Activated T-cell treated with anti-CD3 and anti-CD28 coated beads, Interleukin-2, amount 50 U/mL, for 72 hours (primary cell): Measurements from ENCODE around the gene PFAS. TPM values are rescaled to one million over a fixed set of nuclear protein-coding genes. Genes with fewer than 3 reads are reported as not detected.
A peak's percentile ranks its signal among the peaks of the same experiment; 100 is the strongest.

ENCODE experiments used
- ATAC-seq, 2 donors: fragments of 150-1000 bp; cut with Tn5 transposase; replicated peaks in 1 of 2; 2 replicates each; pipeline ENCODE4 v1.10.0; 2021; ENCODE audit warnings: moderate library complexity in 2 of 2, mild to moderate bottlenecking in 1 of 2
- DNase-seq, 2 donors: peaks; one replicate each; pipeline ENCODE4 v3.0.0; 2021 to 2022; ENCODE audit warnings: mixed read lengths in 1 of 2
- H3K27ac Mint-ChIP-seq: one replicate; pipeline ENCODE4 v1.8.0; 2022; ENCODE audit warnings: mild to moderate bottlenecking, moderate library complexity, mixed read lengths
- H3K27me3 Mint-ChIP-seq: one replicate; pipeline ENCODE4 v1.8.0; 2022; ENCODE audit warnings: low read depth, mixed read lengths
- H3K36me3 Mint-ChIP-seq, 2 donors: one replicate each; pipeline ENCODE4 v1.8.0; 2022; ENCODE audit warnings: mixed read lengths in 2 of 2, mild to moderate bottlenecking in 1 of 2; ENCODE audit not compliant: insufficient read depth in 2 of 2
- H3K4me1 Mint-ChIP-seq: one replicate; pipeline ENCODE4 v1.8.0; 2022; ENCODE audit warnings: low read depth, mixed read lengths
- H3K4me3 Mint-ChIP-seq, 2 donors: one replicate each; pipeline ENCODE4 v1.8.0; 2022; ENCODE audit warnings: mild to moderate bottlenecking in 2 of 2, mixed read lengths in 2 of 2, moderate library complexity in 2 of 2
- H3K9me3 Mint-ChIP-seq, 2 donors: one replicate each; pipeline ENCODE4 v1.8.0; 2022; ENCODE audit warnings: mixed read lengths in 2 of 2
- total RNA-seq, 2 donors: library from RNA; stranded (reverse); gene quantifications; one replicate each; pipeline ENCODE4 v1.2.3, GENCODE V29; 2022

Gene PFAS
- total RNA-seq, 2 donors from 2014 or later, result 59.9 to 72.2 TPM

DNA sequence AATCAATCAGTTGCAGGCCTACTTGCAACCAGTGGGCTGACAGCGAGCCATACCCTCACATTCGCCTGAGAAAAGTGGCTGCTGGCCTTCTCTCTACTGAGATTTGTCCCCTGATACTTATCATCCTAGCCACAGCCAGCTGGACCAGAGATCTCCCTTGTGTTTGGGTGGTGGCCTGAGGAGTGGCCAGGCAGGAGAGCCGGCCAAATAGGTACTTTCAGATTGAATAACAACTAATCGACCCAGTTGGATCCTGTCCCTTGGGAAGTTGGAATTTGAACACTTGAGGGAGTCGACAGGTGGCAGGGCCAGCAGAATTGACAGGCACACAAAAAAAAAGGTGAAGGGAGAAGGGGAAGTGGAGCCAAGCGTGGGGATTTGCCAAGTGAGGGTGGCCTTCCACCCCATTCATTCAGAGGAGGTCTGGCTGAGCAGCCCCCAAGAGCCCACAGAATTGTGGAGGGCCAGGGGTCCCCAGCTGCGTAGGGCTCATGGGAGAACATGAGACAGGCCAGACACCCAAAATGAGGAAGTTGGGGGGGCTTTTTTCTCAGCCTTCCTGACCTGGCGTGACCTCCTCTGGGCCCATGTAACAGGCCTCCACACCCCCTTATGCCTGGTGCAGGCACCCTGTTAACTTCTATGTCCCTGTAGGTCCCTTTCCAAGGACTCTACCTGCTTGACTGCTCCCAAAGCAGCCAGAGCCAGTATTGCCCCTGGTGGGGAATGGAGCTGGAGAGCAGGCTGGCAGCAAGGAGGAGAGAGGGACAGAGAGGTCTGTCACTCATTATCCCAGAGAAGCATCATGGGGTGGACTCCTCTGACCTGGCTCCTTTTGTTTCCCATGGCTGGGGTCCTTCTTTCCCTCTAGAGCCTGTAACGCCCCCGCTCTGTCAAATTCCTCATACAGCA is 36.4 kb downstream of the PFAS start:
- no peak for ATAC-seq
- H3K27ac Mint-ChIP-seq, result no peak overlapping the region
- H3K9me3 Mint-ChIP-seq, result no peaks in the 10 kb centered on the region
- H3K4me1 Mint-ChIP-seq, result peaks cover 23% of the 10 kb centered on the region
- H3K36me3 Mint-ChIP-seq, result peaks cover 0 to 3% of the 10 kb centered on the region in 2 donors
- DNase-seq, result no peak
- no peaks in the 10 kb centered on the region for H3K27me3 Mint-ChIP-seq
- H3K4me3 Mint-ChIP-seq, result no peak overlapping the region

DNA sequence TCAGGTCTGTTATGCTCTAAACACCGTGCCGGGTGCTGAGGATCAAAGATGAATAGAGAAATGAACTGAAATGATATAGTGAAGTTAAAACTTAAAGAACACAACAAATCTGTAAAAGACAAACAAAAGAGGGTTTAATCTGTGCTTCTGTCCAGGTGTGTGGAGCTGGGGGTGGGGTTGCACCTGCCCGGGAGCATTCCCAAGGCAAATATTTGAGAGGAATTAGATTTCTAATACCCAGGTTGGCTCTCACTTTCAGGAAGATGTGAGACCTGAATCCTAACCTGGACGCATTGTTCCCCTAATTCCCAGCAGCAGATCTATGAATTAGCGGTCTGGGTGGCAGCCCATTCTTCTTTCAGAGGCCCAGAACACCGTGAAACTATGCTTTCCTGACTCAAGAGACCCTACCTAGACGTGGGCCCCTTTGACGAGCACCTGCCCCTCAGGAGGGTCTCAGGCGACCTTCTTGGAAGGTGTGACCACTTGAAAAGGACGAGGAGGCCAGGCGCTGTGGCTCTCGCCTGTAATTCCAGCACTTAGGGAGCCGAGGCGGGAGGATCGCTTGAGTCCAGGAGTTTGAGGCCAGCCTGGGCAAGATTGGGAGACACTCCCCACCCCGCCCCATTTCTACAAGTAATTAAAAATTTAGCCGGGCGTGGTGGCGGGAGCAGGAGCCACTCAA is 38.7 kb downstream of the PFAS start:
- Mint-ChIP-seq H3K9me3 (no peaks in the 10 kb centered on the region), H3K27ac (peak overlapping the region; percentile 96), H3K4me3 (peak overlapping the region; percentile 96 to 97), H3K4me1 (peaks cover 23% of the 10 kb centered on the region), H3K36me3 (peaks cover 0 to 3% of the 10 kb centered on the region in 2 donors), H3K27me3 (no peaks in the 10 kb centered on the region)
- DNase-seq (no peak), ATAC-seq (no peak)

DNA sequence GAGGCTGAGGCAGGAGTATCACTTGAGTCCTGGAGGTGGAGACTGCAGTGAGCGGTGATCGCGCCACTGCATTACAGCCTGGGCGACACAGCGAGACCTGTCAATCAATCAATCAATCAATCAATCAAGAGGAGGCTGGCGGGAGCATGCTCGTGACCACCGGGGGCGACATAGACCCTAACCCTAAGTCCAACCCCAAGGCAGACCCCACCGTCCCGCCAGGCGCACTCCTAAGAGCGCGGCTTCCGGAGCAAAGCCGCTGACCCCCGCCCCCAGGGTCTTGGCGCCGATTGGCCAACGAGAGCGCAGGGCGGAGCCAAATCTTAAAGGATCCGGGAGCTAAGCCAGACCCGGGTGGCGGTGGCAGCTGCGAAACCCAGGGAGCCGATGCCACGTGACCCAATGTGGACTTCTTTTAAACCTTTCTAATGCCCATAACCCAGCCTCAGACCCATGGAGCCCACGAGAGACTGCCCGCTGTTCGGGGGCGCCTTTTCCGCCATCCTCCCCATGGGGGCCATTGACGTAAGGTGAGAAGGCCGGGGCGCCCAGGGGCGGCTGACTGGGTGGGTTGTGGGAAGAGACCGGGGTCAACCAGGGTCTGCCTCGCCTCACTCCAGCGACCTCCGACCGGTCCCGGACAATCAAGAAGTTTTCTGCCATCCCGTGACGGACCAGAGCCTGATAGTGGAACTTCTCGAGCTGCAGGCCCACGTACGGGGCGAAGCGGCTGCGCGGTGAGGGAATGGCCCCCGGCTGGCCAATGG is 39.4 kb downstream of the PFAS start, which contains the start of gene RANGRF:
Gene RANGRF (plus strand): TSS at position 335 of the 767 bp plus-strand sequence. CDS start 119 bp downstream, at position 454.
- Mint-ChIP-seq H3K36me3 (peaks cover 0 to 3% of the 10 kb centered on the region in 2 donors), H3K27ac (peak within 1 kb of the TSS; percentile 96), H3K9me3 (no peaks in the 10 kb centered on the region), H3K27me3 (no peaks in the 10 kb centered on the region), H3K4me1 (peaks cover 23% of the 10 kb centered on the region), H3K4me3 (peak within 1 kb of the TSS; percentile 96 to 97)
- ATAC-seq (peak; percentile 91 to 94), DNase-seq (peak; percentile 89 to 90)

DNA sequence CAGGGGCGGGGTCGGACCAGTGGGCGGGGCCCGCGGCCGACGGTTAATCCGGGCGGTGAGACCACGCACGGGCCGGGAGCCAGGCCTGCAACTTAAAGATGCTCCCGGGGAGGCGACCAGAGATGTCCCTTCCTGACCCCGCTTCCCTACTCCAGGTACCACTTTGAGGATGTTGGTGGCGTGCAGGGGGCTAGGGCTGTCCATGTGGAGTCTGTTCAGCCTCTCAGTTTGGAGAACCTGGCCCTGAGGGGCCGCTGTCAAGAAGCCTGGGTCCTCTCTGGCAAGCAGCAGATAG is 40.0 kb downstream of the PFAS start:
- H3K4me1 Mint-ChIP-seq, result peaks cover 24% of the 10 kb centered on the region
- peak in 1 of 2 donors; percentile 90 for DNase-seq
- ATAC-seq, result no peak
- H3K27ac Mint-ChIP-seq, result peak overlapping the region; percentile 96
- H3K9me3 Mint-ChIP-seq, result no peaks in the 10 kb centered on the region
- H3K36me3 Mint-ChIP-seq, result peaks cover 0 to 3% of the 10 kb centered on the region in 2 donors
- H3K27me3 Mint-ChIP-seq, result no peaks in the 10 kb centered on the region
- peak overlapping the region; percentile 96 to 97 for H3K4me3 Mint-ChIP-seq

DNA sequence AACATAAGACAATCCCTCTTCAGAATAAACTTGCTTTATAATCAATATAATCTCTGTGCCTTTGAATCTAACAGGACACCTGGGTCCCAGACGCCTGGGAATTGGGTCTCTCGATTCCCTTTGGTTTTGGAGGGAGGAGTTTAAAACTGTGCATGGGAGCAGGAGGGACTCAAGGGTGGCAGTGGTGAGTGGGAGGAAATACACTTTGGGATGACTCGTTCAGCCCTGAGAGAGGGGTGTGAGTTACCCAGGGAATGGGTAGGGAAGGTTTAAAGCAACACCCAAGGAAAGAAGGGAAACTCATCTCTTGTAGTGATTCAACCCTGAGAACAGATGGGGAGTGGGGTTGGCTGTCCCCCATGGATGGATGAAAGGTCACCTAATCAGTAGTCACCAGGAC is 41.0 kb downstream of the PFAS start:
- H3K27me3 Mint-ChIP-seq, result no peaks in the 10 kb centered on the region
- peaks cover 34% of the 10 kb centered on the region for H3K4me1 Mint-ChIP-seq
- H3K9me3 Mint-ChIP-seq, result no peaks in the 10 kb centered on the region
- peaks cover 0 to 3% of the 10 kb centered on the region in 2 donors for H3K36me3 Mint-ChIP-seq
- peak overlapping the region; percentile 96 to 97 for H3K4me3 Mint-ChIP-seq
- ATAC-seq, result no peak
- H3K27ac Mint-ChIP-seq, result no peak overlapping the region
- DNase-seq, result no peak

DNA sequence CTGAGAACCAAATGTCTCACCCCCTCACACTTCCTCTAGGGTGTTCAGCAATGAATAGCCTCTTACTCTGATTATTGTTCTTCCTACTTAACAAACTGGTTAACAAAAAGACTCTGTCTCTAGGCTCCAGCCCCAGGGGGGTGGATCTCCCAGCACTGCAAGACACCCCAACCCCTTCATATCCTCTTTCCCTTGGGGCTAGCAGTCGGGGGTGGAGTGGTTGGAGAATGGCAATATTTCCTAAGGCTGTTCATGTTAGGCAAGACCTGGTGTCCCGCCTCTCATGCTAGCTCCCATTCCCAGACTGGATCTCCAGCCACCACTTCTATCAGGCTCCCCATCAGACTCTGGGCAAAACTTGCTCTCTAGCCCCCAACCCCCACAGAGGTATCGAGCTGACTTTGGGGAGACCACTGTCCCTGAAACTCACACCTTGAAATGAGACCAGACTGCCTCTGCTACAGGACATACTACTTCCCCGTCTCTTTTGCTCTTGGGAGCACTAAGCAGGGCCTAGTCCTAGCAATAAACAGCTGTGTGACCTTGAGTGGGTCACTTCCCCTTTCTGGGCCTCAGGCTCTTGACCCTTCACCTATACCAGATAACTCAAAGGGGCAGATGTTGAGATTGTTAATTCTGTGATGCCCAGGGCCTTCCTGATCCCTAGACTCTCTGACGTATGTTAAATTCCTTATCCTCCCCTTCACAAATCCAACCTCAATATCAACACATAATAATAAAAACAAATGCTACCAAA is 43.7 kb downstream of the PFAS start:
- Mint-ChIP-seq H3K36me3 (peaks cover 5 to 6% of the 10 kb centered on the region in 2 donors), H3K4me3 (no peak overlapping the region), H3K27ac (peak overlapping the region; percentile 21), H3K9me3 (peaks cover 0 to 2% of the 10 kb centered on the region in 2 donors), H3K27me3 (no peaks in the 10 kb centered on the region), H3K4me1 (peaks cover 29% of the 10 kb centered on the region)
- DNase-seq (no peak), ATAC-seq (no peak)

DNA sequence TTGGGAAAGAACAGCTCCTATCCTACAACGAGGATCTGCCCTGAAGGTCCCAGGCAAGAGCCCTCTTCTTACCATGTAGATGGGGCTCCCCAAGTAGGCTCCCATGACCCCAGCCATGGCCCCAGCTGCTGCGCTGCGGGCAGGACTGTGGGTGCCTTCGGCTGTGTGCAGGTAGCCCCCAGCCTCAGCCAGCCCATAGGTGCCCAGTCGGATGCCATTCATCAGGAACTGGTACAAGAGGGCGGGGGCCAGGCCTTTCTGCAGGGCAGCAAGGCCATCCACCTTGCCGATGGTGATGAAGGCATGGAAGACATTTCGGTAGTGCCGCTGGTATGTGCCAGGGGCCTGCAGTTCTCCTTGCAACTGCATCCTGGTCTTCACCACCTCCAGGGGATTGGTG is 45.3 kb downstream of the PFAS start:
- Mint-ChIP-seq H3K4me1 (peaks cover 23% of the 10 kb centered on the region), H3K27ac (peak overlapping the region; percentile 58), H3K36me3 (peaks cover 3 to 5% of the 10 kb centered on the region in 2 donors), H3K4me3 (peak overlapping the region; percentile 86 to 93), H3K9me3 (peaks cover 0 to 2% of the 10 kb centered on the region in 2 donors), H3K27me3 (no peaks in the 10 kb centered on the region)
- DNase-seq, result no peak
- no peak for ATAC-seq

DNA sequence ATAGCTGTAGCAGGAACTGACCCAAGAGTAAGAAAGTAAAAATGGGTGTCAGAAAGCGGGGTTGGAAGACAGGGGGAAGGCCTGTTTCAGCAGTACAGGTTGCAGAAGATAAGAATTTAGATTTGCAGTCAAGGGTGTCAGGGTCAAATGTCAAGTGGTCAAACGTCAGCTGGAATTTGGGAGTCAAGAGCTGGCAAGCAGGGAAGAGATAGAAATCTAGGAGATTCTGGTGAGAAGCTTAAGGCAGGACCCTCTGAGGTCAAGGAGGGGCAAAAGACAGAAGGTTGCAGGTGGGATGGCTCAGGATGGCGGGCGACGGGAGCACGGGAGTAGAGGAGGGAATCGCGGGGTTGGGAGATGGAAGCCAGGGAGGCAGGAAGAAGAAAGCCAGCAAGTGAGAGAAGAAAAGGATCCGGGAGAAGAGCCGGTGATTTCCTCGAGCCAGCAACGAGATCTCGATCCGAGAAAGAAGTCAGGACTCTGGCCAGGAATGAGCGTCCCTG is 45.8 kb downstream of the PFAS start:
- H3K27ac Mint-ChIP-seq, result peak overlapping the region; percentile 58
- ATAC-seq (no peak), DNase-seq (no peak)
- peaks cover 0 to 2% of the 10 kb centered on the region in 2 donors for H3K9me3 Mint-ChIP-seq
- H3K4me3 Mint-ChIP-seq, result peak overlapping the region; percentile 86 to 93
- H3K36me3 Mint-ChIP-seq, result peaks cover 3 to 5% of the 10 kb centered on the region in 2 donors
- peaks cover 18% of the 10 kb centered on the region for H3K4me1 Mint-ChIP-seq
- no peaks in the 10 kb centered on the region for H3K27me3 Mint-ChIP-seq

DNA sequence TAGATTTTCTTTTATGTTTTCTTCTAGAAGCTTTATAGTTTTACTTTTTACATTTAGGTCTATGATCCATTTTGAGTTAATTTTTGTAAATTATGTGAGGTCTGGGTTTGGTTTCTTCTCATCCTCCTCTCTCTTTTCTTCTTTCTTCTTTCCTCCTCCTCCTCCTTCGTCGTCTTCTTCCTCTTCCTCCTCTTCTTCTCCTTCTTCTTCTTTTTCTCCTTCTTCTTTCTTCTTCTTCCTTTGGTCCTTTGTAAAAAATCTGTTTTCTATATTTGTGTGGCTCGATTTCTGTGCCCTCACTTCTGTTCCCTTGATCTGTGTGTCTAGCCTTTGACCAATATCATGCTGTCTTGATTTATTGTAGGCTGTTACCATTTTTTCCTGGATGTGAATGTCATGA is 51.1 kb downstream of the PFAS start:
- peaks cover 0 to 2% of the 10 kb centered on the region in 2 donors for H3K9me3 Mint-ChIP-seq
- no peak overlapping the region for H3K4me3 Mint-ChIP-seq
- DNase-seq (no peak), ATAC-seq (no peak)
- peaks cover 3 to 5% of the 10 kb centered on the region in 2 donors for H3K36me3 Mint-ChIP-seq
- peaks cover 6% of the 10 kb centered on the region for H3K4me1 Mint-ChIP-seq
- H3K27me3 Mint-ChIP-seq, result no peaks in the 10 kb centered on the region
- no peak overlapping the region for H3K27ac Mint-ChIP-seq

DNA sequence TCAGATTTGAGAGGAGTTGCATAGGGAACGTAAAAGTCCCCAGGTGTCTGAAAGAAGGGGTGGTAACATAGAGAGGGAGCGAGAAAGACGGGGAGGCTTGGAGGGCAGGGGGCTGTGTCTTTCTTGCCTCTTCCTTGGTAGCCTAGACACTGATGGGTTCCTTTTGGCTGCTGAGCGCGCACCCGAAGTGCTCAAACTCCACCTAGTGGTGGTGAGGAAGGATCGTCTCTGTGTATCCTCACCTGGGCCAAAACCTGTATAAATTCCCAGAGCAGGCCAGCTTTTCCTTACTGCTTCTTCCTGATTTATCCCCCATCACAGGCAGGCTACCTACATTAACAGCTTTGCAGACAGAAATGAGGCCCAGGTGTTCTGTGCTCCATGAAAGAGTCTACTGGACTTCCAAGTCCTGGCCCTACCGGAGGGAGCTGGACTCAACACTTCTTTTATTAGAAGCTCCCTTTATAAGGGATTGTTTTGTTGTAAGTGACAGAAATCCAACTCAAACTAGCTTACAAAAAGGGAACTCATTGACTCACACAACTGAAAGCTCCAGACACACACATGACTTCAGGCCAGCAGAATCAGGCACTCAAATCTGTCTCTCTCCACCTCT is 51.6 kb downstream of the PFAS start:
- DNase-seq (peak; percentile 59 to 63), ATAC-seq (peak; percentile 92 to 94)
- H3K27ac Mint-ChIP-seq, result no peak overlapping the region
- peaks cover 6% of the 10 kb centered on the region for H3K4me1 Mint-ChIP-seq
- H3K36me3 Mint-ChIP-seq, result peaks cover 1 to 5% of the 10 kb centered on the region in 2 donors
- no peaks in the 10 kb centered on the region for H3K27me3 Mint-ChIP-seq
- peaks cover 0 to 2% of the 10 kb centered on the region in 2 donors for H3K9me3 Mint-ChIP-seq
- H3K4me3 Mint-ChIP-seq, result no peak overlapping the region

DNA sequence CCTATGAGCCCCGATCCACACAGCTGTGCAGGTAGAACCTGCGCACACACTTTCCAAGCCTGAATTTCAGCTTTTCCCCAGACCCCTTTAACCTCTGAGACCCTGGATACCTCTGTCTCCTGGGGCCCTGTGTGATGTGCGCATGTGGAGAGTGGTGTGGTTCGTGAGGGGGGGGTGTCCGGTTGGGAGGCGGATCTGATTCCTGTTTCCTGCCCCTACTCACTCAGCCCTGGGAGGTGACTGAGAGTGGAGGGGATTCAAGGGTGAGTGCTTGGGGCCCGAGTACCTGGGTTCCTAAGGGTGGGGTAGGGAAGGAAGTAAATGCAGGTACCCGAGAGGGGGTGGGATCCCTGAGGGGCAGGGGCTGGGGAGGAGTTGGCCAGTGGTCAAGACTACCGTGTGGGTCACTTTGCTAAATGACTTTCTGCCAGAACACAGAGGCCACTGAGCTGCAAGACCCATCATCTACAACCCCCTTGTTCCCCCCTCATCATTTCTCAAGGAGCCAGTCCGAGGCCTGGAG is 61.6 kb downstream of the PFAS start:
- no peaks in the 10 kb centered on the region for H3K4me1 Mint-ChIP-seq
- H3K36me3 Mint-ChIP-seq, result no peaks in the 10 kb centered on the region
- peaks cover 6% of the 10 kb centered on the region for H3K27me3 Mint-ChIP-seq
- no peak overlapping the region for H3K4me3 Mint-ChIP-seq
- DNase-seq (no peak), ATAC-seq (no peak)
- no peak overlapping the region for H3K27ac Mint-ChIP-seq
- H3K9me3 Mint-ChIP-seq, result no peaks in the 10 kb centered on the region
